Stimulated activated CD8-positive, alpha-beta memory T cell treated with anti-CD3 and anti-CD28 coated beads, Interleukin-15, amount 100 ng/mL, for 4 hours (primary cell): ENCODE results near the gene ZNF322.
A peak's percentile ranks its signal among the peaks of the same experiment; 100 is the strongest.
"Not testable (repeated sequence)": the region's sequence is repeated elsewhere in the genome, so short reads cannot be mapped to it uniquely, and the experiment has no call there.

Experiments
- DNase-seq, 2 donors: peaks; one replicate each; pipeline ENCODE4 v3.0.0-alpha.2; 2020; ENCODE audit warnings: low read depth in 2 of 2

ZNF322 gene, protein sequence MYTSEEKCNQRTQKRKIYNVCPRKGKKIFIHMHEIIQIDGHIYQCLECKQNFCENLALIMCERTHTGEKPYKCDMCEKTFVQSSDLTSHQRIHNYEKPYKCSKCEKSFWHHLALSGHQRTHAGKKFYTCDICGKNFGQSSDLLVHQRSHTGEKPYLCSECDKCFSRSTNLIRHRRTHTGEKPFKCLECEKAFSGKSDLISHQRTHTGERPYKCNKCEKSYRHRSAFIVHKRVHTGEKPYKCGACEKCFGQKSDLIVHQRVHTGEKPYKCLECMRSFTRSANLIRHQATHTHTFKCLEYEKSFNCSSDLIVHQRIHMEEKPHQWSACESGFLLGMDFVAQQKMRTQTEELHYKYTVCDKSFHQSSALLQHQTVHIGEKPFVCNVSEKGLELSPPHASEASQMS

DNA sequence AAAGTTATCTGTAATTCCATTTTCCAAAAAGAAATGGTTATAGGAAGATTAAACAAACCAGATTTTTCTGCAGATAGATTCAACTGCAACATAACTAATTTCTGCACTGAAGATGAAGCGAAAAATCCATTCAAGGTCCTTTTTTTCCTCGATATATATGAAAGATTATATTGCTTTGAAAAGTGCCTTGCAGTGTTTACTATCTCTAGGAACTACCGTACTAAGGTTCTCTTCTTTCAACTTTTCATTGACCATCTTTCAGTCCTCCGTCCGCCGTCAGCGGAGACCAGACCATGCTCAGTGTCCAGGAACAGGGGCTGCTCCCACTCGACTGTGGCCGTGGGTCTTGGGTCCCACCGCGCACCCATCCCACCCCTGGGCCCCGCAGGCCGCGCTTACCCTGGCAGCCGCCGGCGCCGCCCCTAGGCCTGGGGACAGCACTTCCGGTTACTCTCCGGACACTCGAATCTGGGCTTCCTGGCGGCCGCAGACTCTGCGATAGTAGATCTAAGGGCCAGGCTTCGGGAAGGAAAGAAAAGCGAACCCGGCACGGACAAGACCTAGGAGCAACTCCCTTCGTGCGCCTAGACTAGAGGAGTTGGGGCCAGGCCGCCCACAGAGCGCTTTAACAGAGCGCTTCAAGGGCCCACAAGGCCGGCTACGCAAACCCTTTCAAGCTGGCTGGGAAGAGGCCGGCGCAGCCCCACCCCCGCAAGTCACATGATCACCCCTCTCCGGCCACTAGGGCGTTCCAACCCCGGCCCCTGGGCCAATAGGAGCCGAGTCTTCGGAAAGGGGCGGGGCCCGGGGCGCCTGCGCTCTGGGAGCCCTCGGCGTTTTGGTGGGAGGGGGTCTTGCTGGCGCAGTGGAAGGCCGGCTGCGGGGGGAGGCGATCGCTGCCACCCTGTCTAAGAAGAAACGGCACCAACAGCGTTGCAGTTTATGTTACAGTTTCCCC lies at the start of gene ZNF322:
Gene ZNF322 (minus strand): TSS at position 705 of the 958 bp plus-strand sequence. CDS start 21,193 bp downstream, outside the sequence.
- peak; percentile 73 to 76 for DNase-seq

DNA sequence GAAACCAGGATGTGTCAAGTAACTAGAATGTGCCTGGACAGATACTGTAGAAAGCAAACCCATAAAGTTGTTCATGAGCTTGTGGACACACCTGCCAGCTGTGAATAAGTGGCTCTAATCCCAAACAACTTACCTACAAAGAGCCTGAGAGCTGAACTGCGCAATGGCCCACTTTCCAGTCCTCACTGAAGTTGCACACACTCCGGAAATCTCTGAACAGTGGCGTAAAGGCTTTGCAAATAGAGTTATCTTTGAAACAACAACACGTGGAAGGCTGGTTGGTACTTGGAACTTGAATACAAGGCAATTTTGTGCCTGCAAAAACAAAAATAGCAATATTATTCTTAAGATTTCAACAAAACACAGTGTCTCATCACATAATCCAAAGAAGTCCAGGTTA lies 46.2 kb upstream of the ZNF322 start:
- not testable (repeated sequence) for DNase-seq

DNA sequence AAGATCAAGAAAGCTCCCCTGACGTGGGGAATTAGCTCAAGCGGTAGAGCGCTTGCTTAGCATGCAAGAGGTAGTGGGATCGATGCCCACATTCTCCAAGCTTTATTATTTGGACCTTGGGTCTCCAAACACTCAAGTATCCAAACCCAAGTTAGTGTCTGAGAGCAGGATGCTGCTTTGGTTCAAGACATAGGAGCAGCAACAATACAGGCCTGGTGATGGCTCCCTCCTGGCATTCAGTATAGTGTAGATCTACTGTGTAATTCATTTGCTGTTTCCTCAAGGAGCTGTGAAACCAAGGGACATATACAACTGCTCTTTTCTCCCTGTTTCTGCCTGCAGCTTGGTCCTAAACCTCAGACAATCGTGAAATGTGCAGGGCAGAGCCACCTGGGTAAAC lies 45.8 kb upstream of the ZNF322 start:
- not testable (repeated sequence) for DNase-seq

DNA sequence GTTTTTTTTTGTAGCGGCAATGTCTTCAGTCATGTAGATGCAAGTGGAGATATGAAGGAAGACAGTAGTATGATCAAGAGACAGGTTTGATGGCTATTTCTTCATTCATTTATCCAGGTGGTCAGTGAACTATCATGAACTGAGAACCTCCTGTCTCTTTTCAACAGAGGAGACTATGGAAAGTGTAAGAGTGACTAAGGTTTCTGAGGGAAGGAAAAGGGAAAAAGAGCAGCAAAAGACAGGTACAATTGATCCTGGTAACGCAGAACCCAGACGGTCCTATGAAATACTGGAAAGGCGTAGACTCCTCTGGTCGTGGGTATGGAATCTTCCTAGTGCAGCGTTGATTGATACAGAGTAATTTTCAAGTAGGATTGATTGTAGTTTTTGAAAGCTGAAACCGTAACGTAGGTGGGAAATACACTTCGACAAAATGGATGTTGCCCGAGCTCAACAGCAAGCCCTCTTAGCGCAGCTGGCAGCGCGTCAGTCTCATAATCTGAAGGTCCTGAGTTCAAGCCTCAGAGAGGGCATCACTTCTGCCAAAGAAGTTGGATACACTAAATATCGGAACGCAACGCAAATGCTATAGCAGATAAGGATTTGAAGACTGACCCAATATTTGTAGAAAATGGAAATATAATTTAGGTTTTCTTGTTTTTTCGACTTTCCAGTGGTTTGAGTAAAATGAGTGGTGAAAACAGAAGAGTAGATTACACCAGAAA lies 41.6 kb upstream of the ZNF322 start:
- not testable (repeated sequence) for DNase-seq

DNA sequence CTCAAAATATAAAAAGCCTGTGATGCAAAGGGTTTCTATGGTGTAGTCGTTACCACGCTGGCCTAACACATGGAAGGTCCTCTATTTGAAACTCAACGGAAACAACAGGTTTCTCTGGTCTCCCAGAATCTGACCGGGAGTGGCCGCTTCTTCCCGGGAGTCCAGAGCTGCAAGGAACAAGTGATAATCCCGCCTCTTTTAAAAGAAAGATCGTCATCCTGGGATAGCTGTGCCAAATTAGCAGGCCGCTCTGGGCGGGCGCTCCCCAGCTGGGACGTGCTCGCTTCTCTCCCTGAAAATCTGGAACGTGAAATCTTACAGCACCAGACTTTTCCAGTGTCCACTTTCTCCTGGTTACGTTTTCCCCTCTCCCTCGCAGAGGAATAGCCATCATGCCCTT lies 38.0 kb upstream of the ZNF322 start:
- not testable (repeated sequence) for DNase-seq

DNA sequence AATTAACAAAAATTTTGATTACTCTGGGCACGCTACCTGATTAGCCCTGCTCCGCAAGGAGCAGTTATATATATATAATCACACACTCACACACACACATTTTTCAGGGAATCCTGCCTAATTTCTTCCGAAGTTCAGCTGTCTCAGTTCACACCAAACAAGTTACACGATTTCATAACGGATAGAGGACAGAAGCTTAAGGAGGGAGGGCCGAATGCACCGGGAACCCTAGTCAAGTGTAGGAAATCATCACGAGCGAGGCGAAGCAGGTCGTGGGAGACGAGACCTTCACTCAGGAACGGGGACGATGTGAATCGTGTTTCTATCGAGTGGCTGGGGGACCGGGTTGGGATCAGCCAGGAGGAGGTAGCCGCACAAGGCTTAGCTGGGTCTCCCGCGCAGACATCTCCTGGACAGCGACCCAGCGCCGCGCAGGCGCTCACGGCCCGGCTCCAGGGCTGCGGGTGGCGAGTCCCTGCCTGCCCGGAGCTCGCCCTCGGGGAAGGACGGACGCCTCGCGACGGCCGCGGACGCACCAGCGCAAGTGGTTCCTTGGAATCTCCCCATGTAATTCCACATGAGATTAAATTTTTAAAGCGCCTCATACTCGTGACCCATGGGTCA lies 29.9 kb upstream of the ZNF322 start:
- not testable (repeated sequence) for DNase-seq

DNA sequence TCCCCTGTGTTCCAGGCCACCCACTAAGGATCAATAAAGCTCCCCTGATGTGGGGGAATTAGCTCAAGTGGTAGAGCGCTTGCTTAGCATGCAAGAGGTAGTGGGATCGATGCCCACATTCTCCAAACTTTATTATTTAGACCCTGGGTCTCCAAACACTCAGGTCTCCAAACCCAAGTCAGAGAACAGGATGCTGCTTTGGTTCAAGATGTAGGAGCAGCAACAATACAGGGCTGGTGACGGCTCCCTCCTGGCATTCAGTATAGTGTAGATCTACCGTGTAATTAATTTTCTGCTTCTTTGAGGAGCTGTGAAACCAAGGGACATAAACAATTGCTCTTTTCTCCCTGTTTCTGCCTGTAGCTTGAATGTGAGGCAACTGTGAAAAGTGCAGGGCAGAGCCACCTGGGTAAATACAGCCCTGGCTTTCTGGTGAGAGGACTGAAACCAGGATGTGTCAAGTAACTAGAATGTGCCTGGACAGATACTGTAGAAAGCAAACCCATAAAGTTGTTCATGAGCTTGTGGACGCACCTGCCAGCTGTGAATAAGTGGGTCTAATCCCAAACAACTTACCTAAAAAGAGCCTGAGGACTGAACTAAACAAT lies 23.0 kb upstream of the ZNF322 start:
- not testable (repeated sequence) for DNase-seq

DNA sequence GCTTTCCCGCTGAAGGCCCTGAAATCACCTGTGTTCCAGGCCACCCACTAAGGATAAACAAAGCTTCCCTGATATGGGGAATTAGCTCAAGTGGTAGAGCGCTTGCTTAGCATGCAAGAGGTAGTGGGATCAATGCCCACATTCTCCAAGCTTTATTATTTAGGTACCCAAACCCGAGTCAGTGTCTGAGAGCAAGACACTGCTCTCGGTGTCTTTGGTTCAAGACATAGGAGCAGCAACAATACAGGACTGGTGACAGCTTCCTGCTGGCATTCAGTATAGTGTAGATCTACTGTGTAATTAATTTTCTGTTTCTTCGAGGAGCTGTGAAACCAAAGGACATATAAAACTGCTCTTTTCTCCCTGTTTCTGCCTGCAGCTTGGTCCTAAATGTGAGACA lies 13.7 kb upstream of the ZNF322 start:
- not testable (repeated sequence) for DNase-seq

DNA sequence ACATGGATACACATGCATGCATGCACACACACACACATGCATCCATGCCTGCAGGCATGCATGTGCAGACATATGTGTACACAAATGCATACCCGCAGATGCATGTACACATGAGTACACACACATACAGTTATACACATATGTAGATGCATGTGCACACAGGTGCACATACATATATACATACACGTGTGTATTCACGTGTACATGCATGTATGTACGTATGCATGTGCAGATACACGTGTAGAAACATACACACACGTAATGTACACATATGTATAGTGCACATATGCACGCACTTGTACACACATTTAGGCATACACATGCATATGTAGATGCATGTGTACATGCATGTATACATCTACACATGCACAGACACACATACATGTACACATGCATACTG lies 11.0 kb upstream of the ZNF322 start:
- not testable (repeated sequence) for DNase-seq

DNA sequence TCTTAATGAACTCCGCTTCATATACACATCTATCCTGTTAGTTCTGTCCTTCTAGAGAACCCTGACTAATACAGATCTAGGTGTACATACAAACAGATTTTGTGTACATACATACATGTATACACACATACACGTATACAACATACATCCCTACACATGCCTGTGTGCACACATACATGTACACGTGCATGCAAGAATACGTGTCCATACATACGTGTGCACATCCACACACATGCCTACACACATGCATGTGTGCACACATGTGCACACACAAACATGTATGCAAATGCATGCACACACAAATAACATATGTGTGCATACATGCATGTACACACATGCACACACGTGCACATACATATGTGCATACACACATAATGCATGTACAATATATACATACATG lies 10.5 kb upstream of the ZNF322 start:
- DNase-seq, result not testable (repeated sequence)

DNA sequence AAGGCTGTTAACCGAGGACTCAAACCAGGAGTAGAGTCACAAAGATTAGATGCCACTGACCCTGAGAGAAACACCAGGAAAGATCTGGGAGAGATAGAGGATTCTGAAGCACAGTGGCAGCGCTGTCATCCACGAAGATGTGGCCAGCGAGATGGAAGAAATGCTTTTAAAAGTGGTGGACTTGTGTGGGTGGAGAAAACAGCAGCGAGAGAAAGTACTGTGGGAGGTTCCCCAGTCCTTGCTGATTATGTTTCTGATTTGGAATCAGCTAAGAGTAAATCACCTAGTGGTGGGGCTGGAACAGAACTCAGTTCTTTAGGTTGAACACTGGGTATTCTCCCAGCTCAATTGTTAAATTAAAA lies 435 bp upstream of the ZNF322 start:
- peak in 1 of 2 donors; percentile 1 for DNase-seq

DNA sequence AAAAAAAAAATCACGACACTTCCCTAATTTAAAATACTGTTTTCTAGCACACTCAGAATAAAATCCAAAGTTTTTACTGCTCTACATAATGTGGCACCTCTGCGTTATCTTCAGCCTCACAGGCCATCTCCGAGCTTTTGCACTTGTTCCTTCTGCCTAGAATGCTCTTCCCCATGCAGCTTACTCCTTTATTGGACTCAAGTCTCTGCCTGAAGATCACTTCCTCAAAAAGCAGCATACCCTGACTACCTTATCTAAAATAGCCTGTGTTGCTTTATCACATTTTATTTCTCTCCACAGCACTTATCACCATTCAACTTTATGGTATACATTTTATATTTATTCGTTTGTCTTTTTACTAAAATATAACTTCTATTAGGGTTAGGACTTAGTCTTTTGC lies 2.3 kb downstream of the ZNF322 start:
- no peak for DNase-seq

DNA sequence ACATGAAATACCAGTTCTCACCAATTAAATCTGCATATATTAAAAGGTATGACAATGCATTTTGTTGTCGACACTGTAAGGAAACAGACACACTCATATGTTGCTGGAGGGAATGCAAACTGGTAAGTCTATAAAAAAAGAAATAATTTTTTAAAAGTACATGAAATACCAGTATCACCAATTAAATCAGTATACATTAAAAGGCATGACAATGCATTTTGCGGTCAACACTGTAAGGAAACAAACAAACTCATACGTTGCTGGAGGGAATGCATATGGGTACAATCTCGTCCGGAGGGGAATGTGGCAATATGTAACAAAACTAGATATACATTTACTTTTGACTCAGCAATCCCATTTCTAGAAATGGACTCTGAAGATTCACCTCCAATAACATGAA lies 6.5 kb downstream of the ZNF322 start:
- DNase-seq, result no peak

DNA sequence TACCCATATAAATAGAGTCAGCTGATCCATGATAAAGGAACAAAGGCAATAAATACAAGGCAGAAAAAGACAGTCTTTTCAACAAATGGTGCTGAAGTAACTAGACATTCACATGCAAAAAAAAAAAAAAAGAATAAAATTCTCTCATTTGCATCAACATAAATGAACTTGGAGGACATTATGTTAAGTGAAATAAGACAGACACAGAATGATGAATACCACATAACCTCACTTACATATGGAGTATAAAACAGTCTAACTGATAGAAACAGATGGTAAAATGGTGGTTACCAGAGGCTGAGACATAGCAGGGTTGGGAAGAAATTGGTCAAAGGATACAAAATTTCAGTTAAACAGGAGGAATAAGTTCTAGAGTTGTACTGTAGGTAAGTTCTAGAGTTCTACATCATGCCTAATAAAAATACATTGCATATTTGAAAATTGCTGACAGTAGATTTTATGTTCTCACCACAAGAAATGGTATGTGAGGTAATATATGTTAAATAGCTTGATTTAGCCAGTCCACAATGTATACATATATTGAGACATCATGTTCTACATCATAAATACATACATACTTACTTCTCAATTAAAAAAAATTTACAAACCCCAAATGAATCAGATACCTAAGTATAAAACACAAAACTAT lies 8.3 kb downstream of the ZNF322 start:
- no peak for DNase-seq

DNA sequence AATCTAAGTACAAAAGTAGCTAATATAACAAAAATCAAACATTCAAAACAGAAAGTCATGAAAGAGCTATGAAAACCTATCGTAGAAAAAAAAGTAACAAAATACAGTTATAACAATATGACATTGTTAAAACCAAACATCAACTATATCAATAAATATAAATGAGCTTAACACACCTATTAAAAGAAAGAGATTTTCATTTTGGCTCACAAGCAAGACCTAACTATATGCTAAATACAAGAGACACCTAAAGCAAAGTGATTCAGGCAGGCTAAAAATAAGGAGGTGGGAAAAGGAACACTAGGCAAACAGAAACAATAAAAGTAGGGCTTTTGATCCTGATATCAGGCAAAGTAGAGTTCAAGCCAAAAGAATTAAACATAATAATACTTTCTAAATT lies 13.5 kb downstream of the ZNF322 start:
- DNase-seq, result no peak

DNA sequence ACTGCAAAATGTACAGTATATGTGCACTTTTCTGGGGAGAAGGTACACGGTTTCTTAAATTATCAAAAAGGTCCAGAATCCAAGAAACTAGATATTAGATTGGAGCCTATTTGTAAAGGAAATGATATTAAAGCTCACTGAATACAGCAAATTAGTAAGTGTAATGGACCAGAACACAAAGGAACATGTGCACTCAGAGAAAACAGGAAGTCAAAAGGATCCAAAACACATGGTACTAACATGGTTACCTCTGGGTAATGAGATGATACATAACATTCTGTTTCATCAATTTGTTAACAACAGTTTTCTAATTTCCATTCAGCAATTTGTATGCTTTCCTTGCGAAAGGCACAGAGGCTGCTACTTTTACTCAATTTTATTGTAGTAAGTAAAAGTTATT lies 18.7 kb downstream of the ZNF322 start:
- DNase-seq, result no peak

DNA sequence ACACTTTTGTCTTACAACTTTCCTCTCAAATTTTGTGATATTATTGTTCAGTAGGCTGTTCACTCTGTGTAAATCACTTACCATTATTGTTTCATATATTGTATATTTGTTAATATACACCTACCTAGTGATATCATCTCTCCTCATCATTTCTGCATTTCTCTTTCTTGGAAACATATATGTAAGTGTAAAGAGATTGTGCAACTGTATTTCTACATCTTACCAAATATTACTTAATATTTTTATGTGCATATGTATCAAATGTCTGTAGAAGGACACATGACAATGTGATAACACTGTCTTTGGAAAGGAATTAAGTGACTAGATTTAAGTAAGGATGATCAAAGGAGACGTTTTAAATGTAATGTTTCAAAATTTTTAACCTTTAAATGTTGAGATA lies 30.2 kb downstream of the ZNF322 start:
- DNase-seq, result no peak

DNA sequence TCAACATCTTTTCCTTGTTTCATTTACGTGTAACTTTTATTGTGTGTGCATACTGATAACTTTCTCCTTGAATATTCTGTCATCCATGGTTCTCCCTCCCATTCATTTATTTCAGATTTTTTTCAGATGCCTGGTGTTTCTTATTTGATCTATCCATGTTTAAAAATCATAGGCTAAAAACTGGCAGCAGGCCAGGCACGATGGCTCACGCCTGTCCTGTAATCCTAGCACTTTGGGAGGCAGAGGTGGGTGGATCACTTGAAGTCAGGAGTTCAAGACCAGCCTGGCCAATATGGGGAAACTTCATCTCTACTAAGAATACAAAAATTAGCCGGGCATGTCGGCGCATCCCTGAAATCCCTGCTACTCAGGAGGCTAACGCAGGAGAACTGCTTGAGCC lies 31.7 kb downstream of the ZNF322 start:
- no peak for DNase-seq

DNA sequence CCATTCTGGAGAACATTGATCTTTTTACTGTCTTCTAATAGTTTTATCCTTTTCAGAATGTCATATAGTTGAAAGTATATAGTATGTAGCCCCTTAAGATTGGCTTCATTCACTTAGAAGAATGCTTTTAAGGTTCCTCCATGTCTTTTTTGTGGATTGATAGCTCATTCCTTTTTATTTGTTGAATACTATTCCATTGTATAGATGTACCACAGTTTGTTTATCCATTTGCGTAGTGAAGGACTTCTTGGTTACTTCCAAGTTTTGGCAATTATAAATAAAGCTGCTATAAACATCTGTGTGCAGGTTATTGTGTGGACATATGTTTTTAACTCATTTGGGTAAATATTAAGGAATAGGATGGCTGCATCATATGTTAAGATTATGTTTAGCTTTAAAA lies 35.0 kb downstream of the ZNF322 start:
- DNase-seq, result no peak

DNA sequence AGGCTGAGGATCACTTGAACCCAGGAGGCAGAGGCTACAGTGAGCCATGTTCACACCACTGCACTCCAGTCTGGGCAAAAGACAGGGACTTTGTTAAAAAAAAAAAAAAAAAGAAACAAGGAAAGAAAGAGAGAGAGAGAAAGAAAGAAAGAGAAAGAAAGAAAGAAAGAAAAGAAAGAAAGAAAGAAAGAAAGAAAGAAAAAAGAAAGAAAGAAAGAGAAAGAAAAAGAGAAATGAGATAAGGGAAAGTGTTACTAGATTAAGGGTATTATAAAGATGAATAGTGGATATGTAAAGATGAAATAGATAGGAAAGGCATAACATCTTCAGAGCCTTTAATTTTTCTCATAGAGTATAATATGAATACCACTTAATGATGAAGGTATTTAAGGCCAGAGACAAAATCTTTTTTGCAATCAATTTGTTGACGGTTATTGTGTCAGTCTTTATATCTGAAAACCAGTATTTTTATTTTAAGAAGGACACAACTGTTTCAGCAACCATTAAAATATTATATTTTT lies 36.1 kb downstream of the ZNF322 start:
- no peak for DNase-seq
